ENCODE measurements around the gene PEX6. TPM values are rescaled to one million over a fixed set of nuclear protein-coding genes. Genes with fewer than 3 reads are reported as not detected.
A peak's percentile ranks its signal among the peaks of the same experiment; 100 is the strongest.

The PEX6 gene
- total and polyA plus RNA-seq, 2 of the 13 experiments (the other 11 are each of a cell fraction or from before 2014, with no cell fraction given), result 5.1 to 6.7 TPM

GRCh38 chr6:42978839-42979522 is at the start of gene PEX6 (continued):
- peak; percentile 26 for TF ChIP-seq ZNF407 (CRISPR knock-in tag; IDR thresholded peaks at IDR 0.05; ENCODE audit: not compliant biosample characterization)
- TF ChIP-seq MYNN (CRISPR knock-in tag; IDR thresholded peaks at IDR 0.05; ENCODE audit: low read depth), result no peak; the same call in 1 of the 2 replicates
- 0 out of 2 replicates have a peak, but pooled peaks have one; percentile 26 for TF ChIP-seq ZNF24 (IDR thresholded peaks at IDR 0.05)
- no peak for TF ChIP-seq SIX1 (CRISPR knock-in tag; IDR thresholded peaks at IDR 0.05; ENCODE audit: borderline replicate concordance)
- TF ChIP-seq DNMT3B (CRISPR knock-in tag; conservative IDR thresholded peaks at IDR 0.05), result no peak
- no peak for TF ChIP-seq ATAD3A (CRISPR knock-in tag; IDR thresholded peaks at IDR 0.05)
- TF ChIP-seq ZBTB25 (CRISPR knock-in tag; IDR thresholded peaks at IDR 0.05), result peak; percentile 84
- TF ChIP-seq JDP2 (CRISPR knock-in tag; IDR thresholded peaks at IDR 0.05; ENCODE audit: borderline replicate concordance), result no peak
- TF ChIP-seq ZBTB14 (CRISPR knock-in tag; IDR thresholded peaks at IDR 0.05), result no peak
- no peak for TF ChIP-seq TBL1XR1 (IDR thresholded peaks at IDR 0.05; ENCODE audit: borderline replicate concordance, low read length, partially characterized antibody)
- TF ChIP-seq KDM4B (CRISPR knock-in tag; IDR thresholded peaks at IDR 0.05), result peak; percentile 73; the same call in 1 of the 2 replicates
- no peak for TF ChIP-seq ADNP (CRISPR knock-in tag; IDR thresholded peaks at IDR 0.05)
- TF ChIP-seq ZNF343 (CRISPR knock-in tag; IDR thresholded peaks at IDR 0.05), result no peak
- TF ChIP-seq ATF6 (CRISPR knock-in tag; conservative IDR thresholded peaks at IDR 0.05), result 0 out of 2 replicates have a peak, but pooled peaks have one; percentile 42
- TF ChIP-seq NR0B2 (CRISPR knock-in tag; IDR thresholded peaks at IDR 0.05), result peak; percentile 76; the same call in 1 of the 2 replicates
- peak; percentile 56 for TF ChIP-seq SP2 (CRISPR knock-in tag; IDR thresholded peaks at IDR 0.05)

Measured in HepG2 (cell line).